Choroid plexus epithelial cell (primary cell): ENCODE measurements around the gene TMEM190.
A peak's percentile ranks its signal among the peaks of the same experiment; 100 is the strongest.

Source experiments
- DNase-seq: peaks from one replicate; pipeline ENCODE4 v3.0.0-alpha.2; 2010; ENCODE audit warnings: low read depth
- H3K4me3 ChIP-seq: 2 replicates; pipeline ENCODE4 v1.5.1; 2011; ENCODE audit warnings: low read depth, mild to moderate bottlenecking, control low read depth, low read length, moderate library complexity
- CTCF ChIP-seq: conservative IDR thresholded peaks from 2 replicates; pipeline ENCODE4 v1.5.1; 2011; ENCODE audit warnings: low read depth, mild to moderate bottlenecking, control low read depth, inconsistent platforms, low read length, moderate library complexity

The TMEM190 gene

GRCh38 chr19:55353356-55353802 is 23.2 kb upstream of the TMEM190 start:
- peak overlapping the region; percentile 59 for H3K4me3 ChIP-seq
- DNase-seq = no peak
- no peak for TF ChIP-seq CTCF

DNA sequence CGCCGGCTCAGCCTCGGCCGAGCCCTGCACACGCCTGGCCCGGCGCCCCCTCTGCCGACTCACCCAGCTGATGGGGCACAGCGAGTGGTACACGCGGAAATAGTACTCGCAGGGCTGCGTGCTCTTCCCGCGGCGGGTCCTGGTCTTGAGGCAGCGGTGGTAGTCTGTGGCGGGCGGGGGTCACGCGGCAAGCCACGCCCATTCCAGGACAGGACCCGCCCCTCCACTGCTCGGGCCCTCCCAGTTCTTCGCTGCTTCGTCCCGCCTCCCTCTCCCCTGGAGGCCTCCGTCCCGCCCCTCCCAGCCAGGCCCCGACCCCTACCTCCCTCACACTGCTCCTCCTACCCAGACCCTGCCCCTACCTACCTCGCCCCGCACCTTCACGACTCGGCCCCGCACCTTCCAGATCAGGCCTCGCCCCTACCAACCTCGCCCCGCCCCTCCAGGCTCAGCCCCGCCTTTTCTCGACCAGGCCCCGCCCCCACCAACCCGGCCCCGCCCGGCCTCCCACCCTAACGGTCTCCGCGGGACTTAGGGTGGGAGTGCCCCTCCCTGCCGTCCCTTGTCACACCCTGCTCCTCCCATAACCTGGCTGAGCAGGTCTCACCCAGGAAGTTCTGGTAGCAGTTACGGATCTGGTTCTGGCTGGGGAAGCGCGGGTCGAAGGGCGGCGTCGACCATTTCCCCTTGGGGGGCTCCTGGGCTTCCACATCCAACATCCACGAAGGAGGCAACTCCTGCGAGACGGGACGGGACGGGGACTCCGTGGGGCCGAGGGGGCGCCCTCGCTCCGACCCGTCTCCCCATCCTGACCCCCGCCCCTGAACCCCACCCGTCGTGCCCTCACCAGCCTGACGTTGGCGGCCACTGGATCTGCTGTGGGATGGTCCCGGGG is 22.6 kb upstream of the TMEM190 start:
- TF ChIP-seq CTCF = no peak
- peak; percentile 61 for DNase-seq

DNA sequence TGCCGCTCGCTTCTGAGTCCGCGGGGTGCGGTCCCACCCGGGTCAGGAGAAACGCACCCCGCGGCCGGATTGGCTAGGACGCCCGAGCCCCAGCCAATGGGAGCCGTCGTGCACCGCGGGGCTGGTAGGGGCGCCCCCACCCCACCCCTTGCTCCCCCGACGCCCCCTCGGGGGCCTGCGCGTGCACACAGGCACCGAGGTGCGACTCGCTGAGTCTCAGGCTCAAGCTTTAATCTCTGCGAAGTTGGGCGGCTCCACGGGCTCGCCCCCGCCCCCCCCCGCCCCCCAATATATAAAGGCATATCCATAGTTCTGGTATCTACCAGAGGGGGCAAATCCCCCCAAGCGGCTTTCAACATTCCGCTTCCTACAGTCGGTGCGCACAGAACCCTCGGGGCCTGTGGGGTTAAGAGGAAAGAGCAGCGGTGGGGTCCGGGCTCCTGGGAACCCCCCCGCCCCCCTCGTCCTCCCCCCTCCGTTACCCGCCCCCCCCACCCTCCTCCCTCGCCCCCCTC is 21.9 kb upstream of the TMEM190 start, which contains the start of gene COX6B2:
TSS of gene COX6B2 (minus strand) at position 22 of the 515 bp plus-strand sequence. CDS start 198 bp downstream, outside the sequence.
- TF ChIP-seq CTCF = no peak
- peak within 1 kb of the TSS; percentile 59 for H3K4me3 ChIP-seq
- DNase-seq = no peak

More for the DNA sequence above, 22.6 kb upstream of the TMEM190 start:
- H3K4me3 ChIP-seq = peak overlapping the region; percentile 59

DNA sequence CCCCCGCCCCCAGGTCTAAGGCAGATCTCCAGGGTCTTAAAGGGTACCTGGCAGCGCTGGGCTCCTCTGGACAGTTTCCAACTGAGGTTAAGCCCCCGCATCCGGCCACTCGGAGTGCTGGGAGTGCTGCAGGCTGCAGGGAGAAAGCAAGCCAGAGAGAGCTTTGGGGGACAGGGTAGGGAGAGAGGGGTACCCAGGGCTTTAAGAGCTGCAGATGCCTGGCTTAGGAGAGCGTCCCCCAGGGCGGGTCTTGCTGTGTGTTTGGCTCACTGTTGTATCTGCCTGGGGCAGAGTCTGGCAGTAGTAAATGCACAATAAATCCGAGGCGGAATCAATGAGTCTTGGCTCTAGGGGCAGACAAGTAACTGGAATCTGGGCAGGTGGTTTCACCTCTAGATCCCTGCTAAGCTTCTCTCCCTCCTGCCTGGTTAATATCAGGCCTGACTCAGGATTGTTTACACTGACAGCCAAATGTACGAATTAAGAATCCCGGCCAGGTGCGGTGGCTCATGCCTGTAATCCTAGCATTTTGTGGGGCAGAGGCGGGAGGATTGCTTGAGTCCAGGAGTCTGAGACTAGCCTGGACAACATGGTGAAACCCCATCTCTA is 21.3 kb upstream of the TMEM190 start:
- no peak overlapping the region for H3K4me3 ChIP-seq
- TF ChIP-seq CTCF = no peak
- DNase-seq = no peak

DNA sequence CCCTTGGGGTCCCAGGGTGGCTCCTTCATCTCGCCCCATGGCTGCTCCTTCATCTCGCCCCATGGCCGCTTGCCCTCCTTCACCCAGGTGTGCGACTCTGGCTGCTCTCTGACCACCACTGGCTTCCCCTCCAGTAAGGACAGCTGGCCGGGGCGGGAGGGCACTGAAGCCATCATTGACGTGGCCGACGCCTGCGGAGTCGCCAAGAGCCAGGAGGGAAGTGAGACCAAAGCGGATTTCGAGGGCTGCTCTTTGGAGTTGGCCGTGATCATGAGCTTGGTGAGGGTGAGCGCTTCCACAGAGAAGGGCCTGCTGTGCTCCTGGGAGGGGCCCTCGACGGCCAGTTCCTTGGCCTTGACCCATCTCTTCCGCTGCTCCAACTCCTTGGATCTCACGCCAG is 18.1 kb upstream of the TMEM190 start:
- TF ChIP-seq CTCF = no peak
- no peak overlapping the region for H3K4me3 ChIP-seq
- no peak for DNase-seq

DNA sequence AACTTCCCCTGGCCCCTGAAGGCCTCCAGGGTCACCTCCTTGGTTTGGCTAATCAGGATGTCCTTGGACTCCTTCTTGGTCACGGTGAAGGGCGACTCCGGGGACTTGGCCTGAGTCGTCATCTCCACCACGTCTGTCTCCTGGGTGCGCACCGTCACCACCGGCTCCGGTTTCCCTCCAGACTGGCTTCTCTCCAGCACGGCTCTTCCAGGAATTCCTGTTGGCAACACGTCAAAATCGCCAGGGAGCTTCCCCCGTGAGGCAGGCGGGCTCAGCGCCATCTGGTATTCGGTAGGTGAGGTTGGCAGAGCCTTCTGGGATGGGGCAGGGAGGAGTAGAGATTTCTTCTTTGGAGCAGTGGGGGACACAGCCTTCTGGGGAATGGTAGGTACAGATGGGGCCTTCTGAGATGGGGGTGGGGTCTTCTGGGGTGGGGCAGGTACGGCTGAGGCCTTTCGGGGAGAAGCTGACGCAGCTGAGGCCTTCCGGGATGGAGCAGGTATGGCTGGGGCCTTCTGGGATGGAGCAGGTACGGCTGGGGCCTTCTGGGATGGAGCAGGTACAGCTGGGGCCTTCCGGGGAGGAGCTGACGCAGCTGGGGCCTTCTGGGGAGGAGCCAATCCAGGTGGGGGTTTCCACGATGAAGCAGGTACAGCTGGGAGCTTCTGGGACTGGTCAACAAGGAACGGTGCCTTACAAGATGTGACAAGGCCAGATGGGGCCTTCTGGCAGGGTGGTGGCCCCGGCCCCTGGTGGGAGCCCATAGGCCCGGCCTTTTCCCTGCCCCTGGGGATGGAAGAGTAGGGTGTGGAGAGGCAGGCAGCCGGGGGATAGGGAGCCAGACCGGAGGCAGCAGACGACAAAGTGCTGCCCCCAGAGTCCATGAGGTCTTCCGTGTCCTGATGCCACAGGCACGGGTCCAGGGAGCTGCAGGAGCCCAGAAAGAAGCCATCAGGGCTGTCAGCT is 17.4 kb upstream of the TMEM190 start:
- H3K4me3 ChIP-seq = no peak overlapping the region
- DNase-seq = no peak
- no peak for TF ChIP-seq CTCF
